PC-9 (cell line): Measurements from ENCODE around the gene PIH1D1. TPM values are rescaled to one million over a fixed set of nuclear protein-coding genes. Genes with fewer than 3 reads are reported as not detected.

Source experiments
- BruUV-seq: library from RNA; stranded (reverse); fragments of 400-500 nt; replicated peaks from 2 replicates; lab custom pipeline; 2021; lab: Mats Ljungman, UMichigan
- CTCF ChIA-PET: fragments of 300-600 bp; sonication (Branson Sonifier 250); formaldehyde crosslinking; loops from one replicate; lab custom pipeline; 2022; ENCODE audit warnings: antibody characterized with exemption; lab: Charles Lee
- POLR2A ChIA-PET: fragments of 300-600 bp; sonication (Branson Sonifier 250); formaldehyde crosslinking; loops from one replicate; lab custom pipeline; 2022; ENCODE audit warnings: antibody characterized with exemption; ENCODE audit not compliant: unreplicated experiment; lab: Charles Lee
- DNase-seq, 2 experiments: peaks; one replicate each; pipeline versions ENCODE4 v3.0.0 to v3.0.0-alpha.2; 2015 to 2022; ENCODE audit warnings: mixed read lengths in 1 of 2
- H2AFZ ChIP-seq: fragments of 200-600 bp; sonication (generic); 2 replicates; pipeline ENCODE4 v1.8.1; 2017; ENCODE audit warnings: antibody characterized with exemption
- H3F3A ChIP-seq: fragments of 200-600 bp; sonication (generic); 2 replicates; pipeline ENCODE4 v1.8.1; 2017; ENCODE audit warnings: antibody characterized with exemption, mild to moderate bottlenecking, low read depth; ENCODE audit not compliant: insufficient read depth
- H3K27ac ChIP-seq: fragments of 200-600 bp; sonication (generic); 2 replicates; pipeline ENCODE4 v1.6.1; 2016; ENCODE audit warnings: mixed run types
- H3K27me3 ChIP-seq: fragments of 200-600 bp; sonication (generic); 2 replicates; pipeline ENCODE4 v1.6.1; 2016; ENCODE audit warnings: low read depth, mixed run types; ENCODE audit not compliant: insufficient read depth
- H3K36me3 ChIP-seq: fragments of 200-600 bp; sonication (generic); 2 replicates; pipeline ENCODE4 v1.6.1; 2016; ENCODE audit warnings: low read depth, mixed run types
- H3K4me1 ChIP-seq: fragments of 200-600 bp; sonication (generic); replicated peaks from 2 replicates; pipeline ENCODE4 v1.6.1; 2016; ENCODE audit warnings: mixed run types; ENCODE audit not compliant: insufficient read depth
- H3K4me2 ChIP-seq: fragments of 200-600 bp; sonication (generic); 2 replicates; pipeline ENCODE4 v1.6.1; 2017; ENCODE audit warnings: mixed run types
- H3K4me3 ChIP-seq: fragments of 200-600 bp; sonication (generic); 2 replicates; pipeline ENCODE4 v1.6.1; 2016; ENCODE audit warnings: mixed run types
- H3K79me2 ChIP-seq: fragments of 200-600 bp; sonication (generic); 2 replicates; pipeline ENCODE4 v1.6.1; 2017; ENCODE audit warnings: low read depth, mixed run types
- H3K9me2 ChIP-seq: fragments of 200-600 bp; sonication (generic); 2 replicates; pipeline ENCODE4 v1.8.1; 2017; ENCODE audit warnings: mild to moderate bottlenecking; ENCODE audit not compliant: insufficient read depth
- H3K9me3 ChIP-seq: fragments of 200-600 bp; sonication (generic); 2 replicates; pipeline ENCODE4 v1.8.1; 2016; ENCODE audit warnings: low read depth; ENCODE audit not compliant: insufficient read depth
- H4K20me1 ChIP-seq: fragments of 200-600 bp; sonication (generic); 2 replicates; pipeline ENCODE4 v1.8.1; 2017; ENCODE audit not compliant: insufficient read depth
- EZH2 ChIP-seq: fragments of 200-600 bp; sonication (generic); IDR thresholded peaks from 2 replicates; pipeline ENCODE4 v1.8.0; 2017; ENCODE audit warnings: antibody characterized with exemption, low read depth
- intact Hi-C: fragments of 100-400 bp; cut with micrococcal nuclease; formaldehyde crosslinking; loops from one replicate; pipeline ENCODE4 v1.10.0; 2022; ENCODE audit not compliant: unreplicated experiment
- total RNA-seq: library from RNA; stranded (reverse); gene quantifications from 2 replicates; pipeline ENCODE4 v1.2.3, GENCODE V29; 2021
- TF ChIP-seq, protein P1 (sequence below): fragments of 200-600 bp; sonication (generic); conservative IDR thresholded peaks from 2 replicates; pipeline ENCODE4 v1.6.1; 2017; ENCODE audit warnings: mixed run types, antibody characterized with exemption, mild to moderate bottlenecking, moderate library complexity

The PIH1D1 gene
- total RNA-seq, 1 experiment from 2014 or later = 156 TPM

DNA sequence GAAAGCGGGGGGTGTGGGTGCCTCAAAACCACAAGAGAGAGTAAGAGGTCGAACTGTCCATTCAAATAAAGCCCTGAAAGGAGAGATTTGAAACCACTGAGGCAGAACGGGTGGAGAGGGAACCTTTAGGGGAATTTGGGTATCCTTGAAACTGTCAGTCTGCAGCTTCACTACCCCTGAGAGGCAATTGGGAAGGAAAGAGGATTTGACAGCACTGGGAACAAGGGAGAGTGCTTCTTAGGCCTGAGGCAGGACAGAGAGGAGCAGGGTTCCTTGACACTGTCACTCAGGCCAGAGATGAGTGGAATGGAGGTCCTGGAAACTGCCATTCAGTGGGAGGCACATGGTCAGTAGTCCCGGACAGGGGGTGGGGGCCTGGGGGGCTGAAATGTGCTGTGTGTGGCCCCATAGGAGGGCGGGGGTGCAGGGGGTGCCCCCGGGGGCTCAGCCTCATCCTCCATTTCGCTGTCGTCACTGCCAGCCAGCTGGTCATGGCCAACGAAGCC, 21.4 kb downstream of the PIH1D1 start:
- ChIA-PET CTCF (no interaction called here), POLR2A (no interaction called here)
- Histone ChIP-seq H3K79me2 (no peaks in the 10 kb centered on the region), H3K36me3 (no peaks in the 10 kb centered on the region), H3K27me3 (peaks cover 57% of the 10 kb centered on the region), H3F3A (peaks cover 6% of the 10 kb centered on the region; the same call in 1 of the 2 replicates), H3K4me1 (no peaks in the 10 kb centered on the region), H3K9me3 (no peaks in the 10 kb centered on the region), H4K20me1 (no peaks in the 10 kb centered on the region), H3K4me2 (no peak overlapping the region), H3K27ac (no peak overlapping the region), H3K4me3 (no peak overlapping the region), H3K9me2 (no peaks in the 10 kb centered on the region), H2AFZ (no peak overlapping the region)
- intact Hi-C loops = no loop called here
- DNase-seq = no peak
- BruUV-seq = no TSS peak
- no peak for TF ChIP-seq EZH2
- TF ChIP-seq, protein P1, sequence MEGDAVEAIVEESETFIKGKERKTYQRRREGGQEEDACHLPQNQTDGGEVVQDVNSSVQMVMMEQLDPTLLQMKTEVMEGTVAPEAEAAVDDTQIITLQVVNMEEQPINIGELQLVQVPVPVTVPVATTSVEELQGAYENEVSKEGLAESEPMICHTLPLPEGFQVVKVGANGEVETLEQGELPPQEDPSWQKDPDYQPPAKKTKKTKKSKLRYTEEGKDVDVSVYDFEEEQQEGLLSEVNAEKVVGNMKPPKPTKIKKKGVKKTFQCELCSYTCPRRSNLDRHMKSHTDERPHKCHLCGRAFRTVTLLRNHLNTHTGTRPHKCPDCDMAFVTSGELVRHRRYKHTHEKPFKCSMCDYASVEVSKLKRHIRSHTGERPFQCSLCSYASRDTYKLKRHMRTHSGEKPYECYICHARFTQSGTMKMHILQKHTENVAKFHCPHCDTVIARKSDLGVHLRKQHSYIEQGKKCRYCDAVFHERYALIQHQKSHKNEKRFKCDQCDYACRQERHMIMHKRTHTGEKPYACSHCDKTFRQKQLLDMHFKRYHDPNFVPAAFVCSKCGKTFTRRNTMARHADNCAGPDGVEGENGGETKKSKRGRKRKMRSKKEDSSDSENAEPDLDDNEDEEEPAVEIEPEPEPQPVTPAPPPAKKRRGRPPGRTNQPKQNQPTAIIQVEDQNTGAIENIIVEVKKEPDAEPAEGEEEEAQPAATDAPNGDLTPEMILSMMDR = no peak

DNA sequence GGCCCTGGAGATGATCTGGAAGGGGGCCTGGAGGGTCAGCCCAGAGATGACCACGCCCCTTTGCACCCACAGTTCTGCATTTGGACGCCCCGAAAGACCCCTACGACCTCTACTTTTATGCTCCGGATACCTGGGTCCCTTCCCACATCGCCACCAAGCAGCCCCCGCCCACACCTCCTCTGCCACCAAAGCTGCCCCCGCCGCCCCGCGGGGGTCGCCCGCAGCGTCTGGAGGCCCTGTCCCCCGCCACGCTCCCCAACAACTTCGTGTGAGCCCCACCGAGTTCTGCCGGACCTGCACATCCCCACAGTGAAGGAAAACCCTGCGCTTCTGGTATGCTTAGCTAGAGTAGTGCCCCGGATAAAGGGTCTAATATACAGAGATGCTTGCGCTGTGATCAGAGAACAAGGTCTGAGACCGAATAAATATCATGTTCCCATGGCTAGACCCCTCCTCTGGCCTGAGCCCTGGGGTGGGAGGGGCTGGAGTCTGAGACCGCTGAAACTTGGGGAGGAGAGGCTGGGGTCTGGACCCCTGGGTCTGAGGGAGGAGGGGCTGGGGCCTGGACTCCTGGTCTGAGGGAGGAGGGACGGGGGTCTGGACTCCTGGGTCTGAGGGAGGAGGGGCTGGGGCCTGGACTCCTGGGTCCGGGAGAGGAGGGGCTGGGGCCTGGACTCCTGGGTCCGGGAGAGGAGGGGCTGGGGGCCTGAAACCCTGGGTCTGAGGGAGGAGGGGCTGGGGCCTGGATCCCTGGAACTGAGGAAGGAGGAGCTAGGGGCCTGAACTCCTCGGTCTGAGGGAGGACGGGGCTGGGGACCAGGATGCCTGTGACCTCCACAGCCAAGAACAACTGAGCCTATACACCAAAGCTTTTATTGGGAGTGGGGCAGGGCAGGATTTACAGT, 22.8 kb downstream of the PIH1D1 start:
- ChIA-PET CTCF (interaction anchor here (0.7 kb wide), 1 partner anchor 14 kb away, joined by 5 read pairs; no protein-coding TSS in a partner anchor), POLR2A (no interaction called here)
- Histone ChIP-seq H3K4me2 (peak overlapping the region; percentile 77), H3K9me2 (no peaks in the 10 kb centered on the region), H3K27me3 (peaks cover 71% of the 10 kb centered on the region), H3K79me2 (no peaks in the 10 kb centered on the region), H3K9me3 (no peaks in the 10 kb centered on the region), H3F3A (no peaks in the 10 kb centered on the region), H4K20me1 (no peaks in the 10 kb centered on the region), H3K36me3 (no peaks in the 10 kb centered on the region), H3K4me1 (no peaks in the 10 kb centered on the region), H3K27ac (no peak overlapping the region), H2AFZ (no peak overlapping the region), H3K4me3 (no peak overlapping the region; the same call in 1 of the 2 replicates)
- no TSS peak for BruUV-seq
- TF ChIP-seq EZH2 = no peak
- TF ChIP-seq, protein P1 = no peak
- intact Hi-C loops = no loop called here
- DNase-seq = no peak

DNA sequence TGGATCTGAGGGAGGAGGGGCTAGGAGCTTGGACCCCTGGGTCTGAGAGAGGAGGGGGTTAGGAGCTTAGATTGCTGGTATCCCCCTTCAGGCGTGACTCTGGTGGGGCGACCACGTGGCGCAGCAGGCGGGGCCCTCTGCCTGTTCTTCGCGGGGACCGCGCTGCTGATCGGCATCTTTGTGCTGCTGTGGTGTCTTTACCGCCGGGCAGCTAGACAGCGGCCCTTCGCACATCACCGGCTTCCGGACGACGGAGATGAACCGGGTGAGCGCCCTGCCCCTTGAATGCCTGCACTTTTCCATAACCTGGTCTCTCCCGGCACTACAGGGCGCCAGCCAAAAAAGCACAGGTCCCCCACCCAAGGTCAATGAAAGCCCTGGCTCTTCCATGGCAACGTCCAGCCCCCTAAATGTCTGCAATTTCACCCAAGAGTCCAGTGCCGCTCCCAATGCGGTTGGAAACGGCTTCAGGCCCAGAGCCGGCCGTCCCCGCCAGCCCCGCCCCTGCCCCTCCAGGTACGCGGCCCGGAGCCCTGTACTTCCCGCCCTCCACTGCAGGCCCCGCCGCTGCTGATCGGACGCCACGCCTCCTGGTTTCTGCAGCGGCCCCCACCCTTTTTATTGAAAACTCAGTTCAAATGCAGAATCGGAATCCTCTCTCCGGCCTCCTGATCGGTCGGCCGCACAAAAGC, 23.6 kb downstream of the PIH1D1 start:
- no TSS peak for BruUV-seq
- intact Hi-C loops = no loop called here

More for the DNA sequence above, 23.6 kb downstream of the PIH1D1 start:
- peak in 1 of 2 experiments; percentile 43 for DNase-seq
- no peaks in the 10 kb centered on the region for H3K9me2 ChIP-seq
- H3K79me2 ChIP-seq = no peaks in the 10 kb centered on the region
- H3K27me3 ChIP-seq = peaks cover 79% of the 10 kb centered on the region
- H3K4me3 ChIP-seq = peak overlapping the region; percentile 32; the same call in 1 of the 2 replicates
- no peaks in the 10 kb centered on the region for H3K9me3 ChIP-seq
- CTCF ChIA-PET = interaction anchor here (0.7 kb wide), 1 partner anchor 278 kb away, joined by 5 read pairs; no protein-coding TSS in a partner anchor
- no peaks in the 10 kb centered on the region for H3K36me3 ChIP-seq
- POLR2A ChIA-PET = no interaction called here
- 0 out of 2 replicates have a peak overlapping the region, but pooled peaks have one; percentile 45 for H2AFZ ChIP-seq
- H4K20me1 ChIP-seq = no peaks in the 10 kb centered on the region
- H3F3A ChIP-seq = no peaks in the 10 kb centered on the region
- peak overlapping the region; percentile 77 for H3K4me2 ChIP-seq
- TF ChIP-seq, protein P1 = no peak
- peak; percentile 81; the same call in 1 of the 2 replicates for TF ChIP-seq EZH2
- H3K27ac ChIP-seq = no peak overlapping the region
- H3K4me1 ChIP-seq = no peaks in the 10 kb centered on the region
